ENCODE data around the gene CYB5A.
"Not testable (repeated sequence)": the region's sequence is repeated elsewhere in the genome, so short reads cannot be mapped to it uniquely, and the experiment has no call there.

CYB5A gene

GRCh38 chr18:74288041-74288440 lies 3.7 kb downstream of the CYB5A start:
- DNase-seq (ENCODE audit: low read depth): no peak
- no peak overlapping the region for H3K4me3 ChIP-seq (ENCODE audit: low read length)
- no peak for TF ChIP-seq CTCF (conservative IDR thresholded peaks at IDR 0.05; ENCODE audit: low read depth, low read length)

GRCh38 chr18:74286856-74287255 lies 4.9 kb downstream of the CYB5A start:
- no peak overlapping the region for H3K4me3 ChIP-seq (ENCODE audit: low read length)
- DNase-seq (ENCODE audit: low read depth): no peak
- no peak for TF ChIP-seq CTCF (conservative IDR thresholded peaks at IDR 0.05; ENCODE audit: low read depth, low read length)

- no peak for DNase-seq (ENCODE audit: low read depth)
- no peak overlapping the region for H3K4me3 ChIP-seq (ENCODE audit: low read length)
- TF ChIP-seq CTCF (conservative IDR thresholded peaks at IDR 0.05; ENCODE audit: low read depth, low read length): no peak
Observed at GRCh38 chr18:74286106-74286855, 5.5 kb downstream of the CYB5A start.

- DNase-seq (ENCODE audit: low read depth); H3K4me3 ChIP-seq (ENCODE audit: low read length): not testable (repeated sequence)
Observed at GRCh38 chr18:74285583-74285982, 6.2 kb downstream of the CYB5A start.

GRCh38 chr18:74284980-74285355 lies 6.8 kb downstream of the CYB5A start:
- no peak overlapping the region for H3K4me3 ChIP-seq (ENCODE audit: low read length)
- TF ChIP-seq CTCF (conservative IDR thresholded peaks at IDR 0.05; ENCODE audit: low read depth, low read length): no peak
- no peak for DNase-seq (ENCODE audit: low read depth)

GRCh38 chr18:74284191-74284979 lies 7.4 kb downstream of the CYB5A start:
- H3K4me3 ChIP-seq (ENCODE audit: low read length): no peak overlapping the region
- no peak for DNase-seq (ENCODE audit: low read depth)
- TF ChIP-seq CTCF (conservative IDR thresholded peaks at IDR 0.05; ENCODE audit: low read depth, low read length): no peak

- no peak overlapping the region for H3K4me3 ChIP-seq (ENCODE audit: low read length)
- no peak for DNase-seq (ENCODE audit: low read depth)
- TF ChIP-seq CTCF (conservative IDR thresholded peaks at IDR 0.05; ENCODE audit: low read depth, low read length): no peak
Observed at GRCh38 chr18:74283646-74284045, 8.1 kb downstream of the CYB5A start.
